Uterus (tissue), 4 donors: Measurements from ENCODE around the gene STAT6. TPM values are rescaled to one million over a fixed set of nuclear protein-coding genes. Genes with fewer than 3 reads are reported as not detected.

ENCODE experiments used
- DNase-seq, 2 donors: peaks; one replicate each; pipeline ENCODE4 v3.0.0-alpha.2; 2019 to 2020
- H3K27ac ChIP-seq, 2 donors: fragments of 200-600 bp; sonication (generic); 1 replicate in 1 of 2; 2 replicates in 1 of 2; pipeline ENCODE4 v1.5.1; 2016 to 2018
- H3K27me3 ChIP-seq, 2 donors: fragments of 200-600 bp; sonication (generic); one replicate each; pipeline ENCODE4 v1.5.1; 2018 to 2019; ENCODE audit warnings: control low read depth in 1 of 2
- H3K36me3 ChIP-seq, 2 donors: fragments of 200-600 bp; sonication (generic); one replicate each; pipeline ENCODE4 v1.5.1; 2019; ENCODE audit warnings: control low read depth in 1 of 2
- H3K4me1 ChIP-seq, 2 donors: fragments of 200-600 bp; sonication (generic); one replicate each; pipeline ENCODE4 v1.5.1; 2018 to 2019; ENCODE audit warnings: control low read depth in 1 of 2
- H3K4me3 ChIP-seq, 2 donors: fragments of 200-600 bp; sonication (generic); 1 replicate in 1 of 2; 2 replicates in 1 of 2; pipeline ENCODE4 v1.5.1; 2018 to 2019; ENCODE audit warnings: mild to moderate bottlenecking in 1 of 2
- H3K9me3 ChIP-seq, 2 donors: fragments of 200-600 bp; sonication (generic); one replicate each; pipeline ENCODE4 v1.5.1; 2019; ENCODE audit warnings: control low read depth in 1 of 2
- POLR2A ChIP-seq, 2 donors: fragments of 450-650 bp; IDR thresholded peaks; one replicate each; pipeline ENCODE4 v1.6.1; 2016; ENCODE audit warnings: antibody characterized with exemption in 2 of 2, mild to moderate bottlenecking in 1 of 2, moderate library complexity in 1 of 2
- intact Hi-C: fragments of 100-400 bp; cut with DNase I; formaldehyde crosslinking; loops from one replicate; pipeline ENCODE4 v1.15.1; 2023; ENCODE audit warnings: low total_unique reads
- total RNA-seq, 4 donors: library from RNA; depleted of rRNA in 3 of 4; stranded (reverse); fragments of >200 nt in 3 of 4; gene quantifications; one replicate each; pipeline versions ENCODE4 v1.1.0 to v1.2.4, GENCODE V29; 2014 to 2023
- TF ChIP-seq, protein P1 (sequence below), 4 experiments: fragments of 200-600 bp in 2 of 4; fragments of 450-650 bp in 2 of 4; sonication (generic) in 2 of 4; IDR thresholded peaks; one replicate each; pipeline ENCODE4 v1.5.1; 2016 to 2019; ENCODE audit warnings: antibody characterized with exemption in 4 of 4, mild to moderate bottlenecking in 2 of 4, moderate library complexity in 1 of 4
- donor health status: DM: yes; HTN: yes; CAD: no.

STAT6 gene
- total RNA-seq, 4 donors from 2014 or later: 62.5 to 242 (median 94.3) TPM

DNA sequence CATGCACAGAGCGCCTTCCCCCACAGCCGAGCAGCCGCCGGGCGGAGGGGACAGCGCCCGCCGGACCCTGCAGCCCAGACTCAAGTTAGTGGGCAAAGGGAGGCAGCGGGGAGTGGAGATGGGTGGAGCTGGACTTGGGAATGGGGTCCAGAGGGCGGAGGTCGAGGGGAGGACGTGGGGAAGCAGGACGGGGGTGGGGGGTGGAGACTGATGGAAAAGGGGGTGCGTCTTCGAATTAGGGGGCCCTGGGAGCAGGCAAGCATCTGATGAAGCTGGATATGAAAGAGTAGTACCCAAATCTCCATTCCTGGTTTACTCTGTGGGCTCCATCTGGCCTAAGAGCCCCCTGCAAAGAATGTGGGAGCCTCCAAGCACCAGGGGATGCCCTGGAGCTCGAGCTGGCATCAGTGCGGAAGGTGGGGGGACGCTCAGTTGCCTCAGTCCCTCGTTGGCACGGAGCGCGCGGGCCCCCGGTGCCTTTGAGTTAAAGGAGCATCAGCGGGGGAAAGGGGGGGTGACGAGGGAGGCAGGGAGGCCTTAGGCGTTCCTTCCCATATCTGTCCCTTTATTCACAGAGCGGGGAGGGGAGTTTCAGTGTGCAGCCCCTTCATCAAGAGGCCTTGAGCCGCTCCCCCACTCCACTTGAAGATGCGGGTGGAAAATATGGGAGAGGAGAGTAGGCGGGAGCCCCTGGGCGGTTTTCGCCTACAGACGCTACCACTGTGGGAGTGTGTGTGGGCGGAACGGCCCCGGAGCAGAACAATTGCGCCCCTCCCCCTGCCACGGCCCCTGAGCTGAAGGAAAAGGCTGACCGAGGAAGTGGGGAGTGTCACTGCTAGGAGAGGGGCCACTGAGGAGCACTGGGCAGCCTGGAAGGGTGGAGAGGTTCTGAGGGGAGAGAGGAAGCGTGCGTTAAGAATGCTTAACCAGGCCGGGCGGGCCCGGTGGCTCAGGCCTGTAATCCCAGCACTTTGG lies 21.6 kb downstream of the STAT6 start:
- Histone ChIP-seq H3K9me3 (no peaks in the 10 kb centered on the region), H3K36me3 (no peaks in the 10 kb centered on the region), H3K4me3 (peak overlapping the region; percentile 73 to 89), H3K27me3 (no peaks in the 10 kb centered on the region), H3K4me1 (peaks cover 19 to 40% of the 10 kb centered on the region in 2 donors), H3K27ac (peak overlapping the region; percentile 96 to 99)
- intact Hi-C loops: no loop called here
- peak; percentile 82 to 84 for DNase-seq
- peak; percentile 33 to 47 for TF ChIP-seq POLR2A (IDR thresholded peaks at IDR 0.05)
- TF ChIP-seq, protein P1, sequence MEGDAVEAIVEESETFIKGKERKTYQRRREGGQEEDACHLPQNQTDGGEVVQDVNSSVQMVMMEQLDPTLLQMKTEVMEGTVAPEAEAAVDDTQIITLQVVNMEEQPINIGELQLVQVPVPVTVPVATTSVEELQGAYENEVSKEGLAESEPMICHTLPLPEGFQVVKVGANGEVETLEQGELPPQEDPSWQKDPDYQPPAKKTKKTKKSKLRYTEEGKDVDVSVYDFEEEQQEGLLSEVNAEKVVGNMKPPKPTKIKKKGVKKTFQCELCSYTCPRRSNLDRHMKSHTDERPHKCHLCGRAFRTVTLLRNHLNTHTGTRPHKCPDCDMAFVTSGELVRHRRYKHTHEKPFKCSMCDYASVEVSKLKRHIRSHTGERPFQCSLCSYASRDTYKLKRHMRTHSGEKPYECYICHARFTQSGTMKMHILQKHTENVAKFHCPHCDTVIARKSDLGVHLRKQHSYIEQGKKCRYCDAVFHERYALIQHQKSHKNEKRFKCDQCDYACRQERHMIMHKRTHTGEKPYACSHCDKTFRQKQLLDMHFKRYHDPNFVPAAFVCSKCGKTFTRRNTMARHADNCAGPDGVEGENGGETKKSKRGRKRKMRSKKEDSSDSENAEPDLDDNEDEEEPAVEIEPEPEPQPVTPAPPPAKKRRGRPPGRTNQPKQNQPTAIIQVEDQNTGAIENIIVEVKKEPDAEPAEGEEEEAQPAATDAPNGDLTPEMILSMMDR (IDR thresholded peaks at IDR 0.05): no peak

DNA sequence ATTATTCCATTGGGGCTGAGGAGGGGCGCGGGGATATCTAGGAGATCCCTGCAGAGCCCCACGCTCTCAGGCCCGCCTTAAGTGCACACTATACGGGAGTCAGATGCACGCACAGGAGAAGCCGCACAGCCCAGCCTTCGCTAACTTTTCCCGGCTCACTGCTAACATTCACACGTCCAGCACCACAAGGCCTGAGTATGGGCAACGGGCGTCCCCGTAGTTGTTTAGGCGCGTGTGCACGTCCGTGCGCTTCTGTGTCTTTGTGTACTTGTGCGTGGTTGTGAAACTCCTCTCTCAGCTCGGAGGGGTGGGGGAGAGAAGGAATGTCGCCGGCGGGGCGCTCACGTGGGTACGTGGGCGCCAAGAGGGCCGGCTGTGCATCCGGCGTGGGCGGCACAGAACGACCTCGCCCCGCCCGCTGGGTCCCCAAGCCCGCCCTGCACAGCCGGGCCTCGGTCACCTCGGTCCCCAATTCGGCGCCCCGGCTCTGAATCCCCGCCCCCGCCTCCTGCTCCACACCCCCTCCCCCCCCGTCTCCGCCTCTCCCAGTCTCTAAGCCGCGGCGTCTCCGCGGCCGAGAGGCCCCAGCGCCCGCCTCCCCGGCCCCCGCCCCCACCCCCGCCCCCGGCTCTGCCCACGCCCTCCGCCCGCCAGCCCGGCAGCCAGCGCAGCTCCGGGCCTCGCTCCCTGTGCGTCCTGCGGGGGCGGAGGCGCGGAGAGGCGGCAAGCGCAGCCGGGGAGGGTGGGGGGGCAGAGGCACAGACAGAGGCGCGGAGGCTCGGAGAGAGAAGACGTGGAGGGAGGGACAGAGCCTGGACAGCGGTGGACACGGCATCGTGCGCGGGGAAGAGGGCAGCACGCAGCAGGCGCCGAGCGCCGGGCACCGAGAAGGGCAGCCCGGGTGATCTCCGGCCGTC lies 22.6 kb downstream of the STAT6 start, which contains the start of gene NAB2:
NAB2 (plus strand) TSS at position 761 of the 917 bp plus-strand sequence. CDS start 158 bp downstream, outside the sequence.
- no peaks in the 10 kb centered on the region for H3K27me3 ChIP-seq
- H3K4me3 ChIP-seq: peak within 1 kb of the TSS; percentile 73 to 89
- no peaks in the 10 kb centered on the region for H3K9me3 ChIP-seq
- no peaks in the 10 kb centered on the region for H3K36me3 ChIP-seq
- H3K27ac ChIP-seq: peak within 1 kb of the TSS; percentile 96 to 99
- TF ChIP-seq POLR2A (IDR thresholded peaks at IDR 0.05): peak; percentile 72 to 81
- TF ChIP-seq, protein P1 (IDR thresholded peaks at IDR 0.05): no peak
- peak; percentile 95 to 97 for DNase-seq
- intact Hi-C loops: no loop called here
- H3K4me1 ChIP-seq: peaks cover 13 to 38% of the 10 kb centered on the region in 2 donors

DNA sequence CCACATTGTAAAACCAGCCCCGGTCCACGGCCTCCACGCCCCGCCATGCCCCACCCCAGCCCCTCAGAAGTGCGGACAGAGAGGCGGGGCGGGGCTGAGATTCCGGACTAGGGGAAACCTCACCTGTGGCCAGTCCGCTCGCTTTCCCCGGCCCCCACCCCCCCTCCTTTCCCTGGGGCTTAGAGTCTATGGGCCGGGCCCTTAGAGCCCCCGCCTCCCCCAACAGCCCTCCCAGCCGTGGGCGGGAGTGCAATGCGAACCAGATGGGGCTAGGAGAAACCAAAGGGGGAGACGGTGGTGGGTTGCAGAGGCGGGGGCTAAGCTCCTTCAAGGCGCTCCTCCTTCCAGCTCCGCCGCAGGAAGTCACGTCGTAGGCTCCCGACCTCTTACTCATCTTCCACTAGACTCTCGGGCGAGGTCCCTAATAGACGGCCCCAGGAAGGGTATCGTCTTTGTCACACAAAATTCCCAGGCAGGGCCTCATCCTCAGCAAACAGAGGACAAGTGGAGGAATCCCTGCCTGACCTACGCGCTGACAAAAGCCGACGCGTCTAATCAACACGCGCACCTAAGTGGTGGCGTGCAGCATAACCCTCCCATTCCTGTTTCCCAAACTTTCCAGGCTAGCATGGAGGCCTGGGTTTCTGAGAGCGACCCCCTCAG lies 23.3 kb downstream of the STAT6 start:
- TF ChIP-seq POLR2A (IDR thresholded peaks at IDR 0.05): peak; percentile 27 to 47
- TF ChIP-seq, protein P1 (IDR thresholded peaks at IDR 0.05): peak in 1 of 4 experiments; percentile 19
- Histone ChIP-seq H3K36me3 (no peaks in the 10 kb centered on the region), H3K9me3 (no peaks in the 10 kb centered on the region), H3K27me3 (no peaks in the 10 kb centered on the region), H3K4me1 (peaks cover 7 to 30% of the 10 kb centered on the region in 2 donors), H3K4me3 (peak overlapping the region; percentile 69 to 89), H3K27ac (peak overlapping the region; percentile 96 to 99)
- peak; percentile 95 to 97 for DNase-seq
- intact Hi-C loops: no loop called here

DNA sequence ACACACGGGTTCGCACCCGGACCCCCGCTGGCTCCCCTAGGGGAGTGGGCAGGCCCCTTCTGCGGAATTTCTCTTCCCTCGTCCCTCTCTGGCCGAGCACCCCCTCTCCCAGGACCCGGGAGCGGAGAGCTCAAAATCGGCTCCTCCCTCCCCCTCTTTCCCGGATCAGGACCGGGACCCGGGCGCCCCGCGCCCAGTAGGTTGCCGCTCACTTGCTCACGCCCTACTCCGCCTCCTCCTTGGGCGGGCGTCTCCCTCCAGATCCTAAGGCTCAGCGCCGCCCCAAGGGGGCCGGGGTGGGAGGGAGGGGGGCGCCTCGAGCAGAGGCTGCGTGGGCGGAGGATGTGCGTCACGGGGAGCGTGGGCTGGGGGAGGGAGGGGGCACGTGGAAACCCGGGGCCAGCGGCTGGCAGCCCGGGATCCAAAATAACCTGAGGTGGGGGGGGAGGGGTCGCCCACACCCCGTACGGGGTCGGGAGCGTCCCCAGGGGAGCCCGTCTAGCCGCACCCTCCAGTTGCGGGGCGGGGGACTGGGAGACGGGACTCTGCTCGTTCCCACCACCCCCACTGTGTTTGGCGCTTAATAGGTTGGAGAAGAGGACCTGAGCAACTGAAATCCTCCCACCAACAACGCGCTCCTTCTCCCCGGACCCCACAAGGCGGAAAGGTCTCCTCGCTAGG lies 24.0 kb downstream of the STAT6 start:
- H3K9me3 ChIP-seq: no peaks in the 10 kb centered on the region
- TF ChIP-seq POLR2A (IDR thresholded peaks at IDR 0.05): peak; percentile 49 to 84
- TF ChIP-seq, protein P1 (IDR thresholded peaks at IDR 0.05): peak in 1 of 4 experiments; percentile 11
- H3K27ac ChIP-seq: peak overlapping the region; percentile 96 to 99
- H3K4me3 ChIP-seq: peak overlapping the region; percentile 69 to 89
- H3K4me1 ChIP-seq: peaks cover 7 to 23% of the 10 kb centered on the region in 2 donors
- H3K27me3 ChIP-seq: no peaks in the 10 kb centered on the region
- peak; percentile 96 for DNase-seq
- no peaks in the 10 kb centered on the region for H3K36me3 ChIP-seq
- intact Hi-C loops: no loop called here
